Endothelial cell of umbilical vein (primary cell): Measurements from ENCODE around the gene ZNF366.

Experiments used
- POLR2AphosphoS5 ChIP-seq: IDR thresholded peaks from 2 replicates; pipeline ENCODE4 v1.6.1; 2012; ENCODE audit warnings: low read depth, mild to moderate bottlenecking, control low read depth, low read length, moderate library complexity; ENCODE audit not compliant: insufficient read depth
- TF ChIP-seq, protein P1 (sequence below): IDR thresholded peaks from 2 replicates; pipeline ENCODE4 v1.6.1; 2011; ENCODE audit not compliant: insufficient read depth, insufficient read length
- TF ChIP-seq, protein P2 (sequence below), 2 donors: IDR thresholded peaks; 1 replicate in 1 of 2; 2 replicates in 1 of 2; pipeline ENCODE4 v1.5.1; 2011; ENCODE audit warnings: low read length in 2 of 2, mild to moderate bottlenecking in 2 of 2, moderate library complexity in 2 of 2, control low read depth in 1 of 2, inconsistent platforms in 1 of 2, low read depth in 1 of 2; ENCODE audit not compliant: insufficient read depth in 1 of 2; ENCODE audit errors: extremely low read depth in 1 of 2

DNA sequence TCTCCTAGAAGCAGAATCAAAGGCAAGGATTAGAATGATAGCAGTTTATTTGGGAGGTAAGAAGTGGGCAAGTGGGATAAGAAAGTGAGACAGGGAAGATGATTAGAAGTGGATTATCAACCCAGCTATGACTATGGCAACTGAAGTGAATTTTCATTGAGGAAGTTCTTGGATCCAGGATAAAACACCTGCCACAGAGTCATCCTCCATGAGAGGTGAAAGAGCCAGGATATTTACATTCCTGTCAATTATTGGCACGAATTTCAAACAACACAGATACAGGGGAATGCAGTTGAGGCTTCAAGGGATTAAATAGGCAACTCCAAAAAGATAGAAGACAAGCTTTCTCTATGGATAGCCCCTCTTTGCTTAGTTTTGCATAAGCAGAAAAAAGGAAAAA, 31.8 kb upstream of the ZNF366 start:
- TF ChIP-seq POLR2AphosphoS5: no peak
- TF ChIP-seq, protein P1, sequence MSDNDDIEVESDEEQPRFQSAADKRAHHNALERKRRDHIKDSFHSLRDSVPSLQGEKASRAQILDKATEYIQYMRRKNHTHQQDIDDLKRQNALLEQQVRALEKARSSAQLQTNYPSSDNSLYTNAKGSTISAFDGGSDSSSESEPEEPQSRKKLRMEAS: no peak
- TF ChIP-seq, protein P2, sequence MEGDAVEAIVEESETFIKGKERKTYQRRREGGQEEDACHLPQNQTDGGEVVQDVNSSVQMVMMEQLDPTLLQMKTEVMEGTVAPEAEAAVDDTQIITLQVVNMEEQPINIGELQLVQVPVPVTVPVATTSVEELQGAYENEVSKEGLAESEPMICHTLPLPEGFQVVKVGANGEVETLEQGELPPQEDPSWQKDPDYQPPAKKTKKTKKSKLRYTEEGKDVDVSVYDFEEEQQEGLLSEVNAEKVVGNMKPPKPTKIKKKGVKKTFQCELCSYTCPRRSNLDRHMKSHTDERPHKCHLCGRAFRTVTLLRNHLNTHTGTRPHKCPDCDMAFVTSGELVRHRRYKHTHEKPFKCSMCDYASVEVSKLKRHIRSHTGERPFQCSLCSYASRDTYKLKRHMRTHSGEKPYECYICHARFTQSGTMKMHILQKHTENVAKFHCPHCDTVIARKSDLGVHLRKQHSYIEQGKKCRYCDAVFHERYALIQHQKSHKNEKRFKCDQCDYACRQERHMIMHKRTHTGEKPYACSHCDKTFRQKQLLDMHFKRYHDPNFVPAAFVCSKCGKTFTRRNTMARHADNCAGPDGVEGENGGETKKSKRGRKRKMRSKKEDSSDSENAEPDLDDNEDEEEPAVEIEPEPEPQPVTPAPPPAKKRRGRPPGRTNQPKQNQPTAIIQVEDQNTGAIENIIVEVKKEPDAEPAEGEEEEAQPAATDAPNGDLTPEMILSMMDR (IDR thresholded peaks at IDR 0.05; ENCODE audit: extremely low read depth in 1 of 2, insufficient read depth in 1 of 2, low read depth in 1 of 2, low read length in 2 of 2): no peak
